ENCODE results near the gene PRMT5.
A peak's percentile ranks its signal among the peaks of the same experiment; 100 is the strongest.
"Not testable (repeated sequence)": the region's sequence is repeated elsewhere in the genome, so short reads cannot be mapped to it uniquely, and the experiment has no call there.

The PRMT5 gene

GRCh38 chr14:22929104-22929960 lies at the start of gene PRMT5:
Gene PRMT5, minus strand, starts transcription at chr14:22929376. Its CDS starts 15 bp downstream, at chr14:22929361.
- peak; percentile 93 for DNase-seq (ENCODE audit: low read depth)

DNA sequence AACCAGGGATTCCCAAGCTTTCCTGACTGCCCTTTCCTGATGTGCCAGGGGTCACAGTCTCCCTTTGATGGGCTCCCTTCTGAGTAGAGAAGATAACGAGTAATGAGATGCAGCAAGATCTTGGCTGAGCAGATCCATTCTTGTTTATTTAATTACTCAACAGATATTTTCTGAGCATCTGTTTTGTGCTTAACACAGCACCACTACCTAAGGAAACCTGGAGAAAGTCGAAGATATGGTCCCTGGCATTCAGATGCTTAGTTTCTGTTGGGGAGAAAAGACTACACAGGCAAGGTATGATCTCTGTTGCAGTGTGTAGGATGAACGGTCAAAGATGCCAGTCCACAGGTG lies 49.3 kb upstream of the PRMT5 start:
- DNase-seq (ENCODE audit: low read depth) = no peak

- no peak for DNase-seq (ENCODE audit: low read depth)
These were observed 48.7 kb upstream of the PRMT5 start for GRCh38 chr14:22977684-22978486.

DNA sequence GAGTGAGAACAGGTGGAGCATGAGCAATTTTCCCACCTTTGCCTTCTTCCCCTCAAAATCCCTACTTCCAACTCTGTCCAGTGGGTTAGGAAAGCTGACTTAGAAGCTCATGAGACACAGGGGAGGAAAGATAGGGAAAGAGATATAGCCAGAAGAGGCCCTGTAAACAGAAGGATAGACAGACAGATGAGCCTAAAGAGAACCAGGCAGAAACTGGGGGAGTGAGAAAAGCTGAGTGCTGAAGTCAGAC lies 48.2 kb upstream of the PRMT5 start:
- no peak for DNase-seq (ENCODE audit: low read depth)

DNA sequence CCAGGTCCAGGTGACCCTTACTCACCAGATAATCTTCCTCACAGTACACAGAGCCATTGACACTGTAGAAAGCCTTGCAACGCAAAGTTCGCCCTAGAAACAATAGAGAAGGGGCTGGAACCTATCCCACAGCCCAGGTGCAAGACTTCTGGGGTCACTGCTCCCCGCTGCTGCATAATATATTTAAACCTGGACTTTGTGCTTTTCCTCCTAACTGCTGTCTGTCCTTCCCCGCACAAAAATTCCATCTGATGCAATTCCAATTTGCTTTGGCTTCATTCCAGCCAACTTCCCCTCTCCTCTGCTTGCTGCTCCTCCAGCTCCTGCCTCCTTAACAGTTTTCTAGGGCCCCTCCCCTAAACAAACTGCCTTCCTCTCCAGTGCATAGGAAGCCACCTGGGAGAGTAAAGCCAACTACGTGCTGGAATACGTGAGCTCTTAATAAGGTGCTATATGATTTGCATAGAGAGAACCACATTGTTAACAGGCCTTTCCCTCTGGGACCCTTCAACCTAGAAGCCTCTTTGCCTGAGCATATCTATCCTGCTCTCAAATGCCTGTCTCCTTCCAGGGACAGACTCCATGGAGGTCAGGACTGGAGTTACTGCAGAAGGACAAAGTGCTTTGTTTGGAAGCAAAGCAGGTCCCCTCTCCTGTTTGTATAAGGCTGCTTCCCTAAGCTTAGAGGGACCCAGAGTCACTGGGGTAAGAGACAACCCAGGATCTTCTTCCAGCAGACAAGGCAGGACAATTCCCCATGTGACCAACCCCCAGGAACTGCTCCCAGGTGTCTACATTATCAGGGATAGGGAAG lies 47.7 kb upstream of the PRMT5 start:
- no peak for DNase-seq (ENCODE audit: low read depth)

DNA sequence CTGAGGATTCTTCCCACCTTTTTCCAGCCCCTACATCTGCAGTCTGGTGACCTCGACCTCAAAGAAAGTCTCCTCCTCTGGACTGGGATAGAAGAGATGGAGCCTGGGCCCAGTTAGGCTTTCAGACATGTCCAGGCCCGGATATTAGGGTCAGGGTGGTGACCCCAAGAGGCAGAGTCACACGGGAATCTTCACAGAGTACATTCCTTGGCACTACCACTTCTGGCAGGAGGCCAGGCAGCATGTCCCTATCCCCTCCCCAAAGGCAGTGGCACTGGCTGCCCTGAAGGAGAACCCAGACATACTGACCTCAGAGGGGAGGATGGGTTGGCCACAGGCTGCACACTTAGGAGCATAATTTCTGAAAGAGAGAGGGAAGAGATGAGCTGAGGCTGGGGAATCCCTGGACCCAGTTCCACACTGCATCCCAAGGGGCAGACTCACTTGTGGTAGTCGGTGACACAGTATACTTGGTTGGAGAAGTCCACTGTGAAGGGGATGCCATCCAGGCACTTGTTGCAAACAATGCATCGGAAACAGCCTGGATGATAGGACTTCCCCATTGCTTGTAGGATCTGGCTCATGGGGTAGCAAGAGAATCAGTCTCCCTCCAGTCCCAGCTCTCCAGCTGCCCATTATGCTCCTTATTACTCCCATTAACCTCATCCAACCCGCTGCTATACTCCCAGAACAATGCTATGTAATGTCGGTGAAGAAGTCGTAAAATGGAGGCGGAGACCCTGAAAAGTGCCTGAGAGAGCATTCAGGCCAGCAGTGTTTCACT lies 45.5 kb upstream of the PRMT5 start:
- no peak for DNase-seq (ENCODE audit: low read depth)

GRCh38 chr14:22973217-22974032 lies 44.2 kb upstream of the PRMT5 start:
- DNase-seq (ENCODE audit: low read depth) = peak; percentile 10

DNA sequence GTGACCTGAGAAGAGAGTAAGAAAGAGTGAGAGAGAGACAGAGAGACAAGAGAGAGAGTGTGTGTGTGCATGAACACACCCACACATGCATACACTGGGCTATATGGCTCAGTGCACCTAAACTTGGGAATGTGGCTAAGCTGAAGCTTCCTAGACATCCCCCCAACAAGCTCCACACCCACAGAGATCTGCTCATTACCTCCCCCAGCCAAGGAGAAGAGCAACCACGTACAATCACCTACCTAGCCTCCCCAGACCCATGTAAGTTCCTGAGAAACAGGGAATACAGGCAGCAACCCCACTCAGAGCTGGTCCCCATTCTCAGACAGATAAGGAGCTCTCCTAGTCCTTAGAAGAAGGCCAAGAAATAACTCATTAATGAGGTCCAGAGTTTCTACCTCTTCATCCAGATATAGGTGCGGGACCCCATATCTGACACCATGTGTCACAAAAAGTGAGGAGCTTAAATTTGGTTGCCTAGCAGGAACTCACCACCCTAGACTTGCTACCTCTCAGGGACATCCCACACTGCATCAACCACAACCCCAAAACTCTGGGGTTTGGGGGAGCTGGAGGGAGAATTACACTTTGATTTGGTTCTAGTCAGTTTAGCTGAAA lies 43.2 kb upstream of the PRMT5 start:
- no peak for DNase-seq (ENCODE audit: low read depth)

- DNase-seq (ENCODE audit: low read depth) = no peak
These were observed 42.0 kb upstream of the PRMT5 start for GRCh38 chr14:22971152-22971551.

- no peak for DNase-seq (ENCODE audit: low read depth)
These were observed 37.6 kb upstream of the PRMT5 start for GRCh38 chr14:22966783-22967269.

GRCh38 chr14:22965916-22966782 lies 37.0 kb upstream of the PRMT5 start:
- not testable (repeated sequence) for DNase-seq (ENCODE audit: low read depth)

GRCh38 chr14:22962061-22962676 lies 33.0 kb upstream of the PRMT5 start:
- DNase-seq (ENCODE audit: low read depth) = no peak

GRCh38 chr14:22955702-22956569 lies 26.8 kb upstream of the PRMT5 start:
- no peak for DNase-seq (ENCODE audit: low read depth)

DNA sequence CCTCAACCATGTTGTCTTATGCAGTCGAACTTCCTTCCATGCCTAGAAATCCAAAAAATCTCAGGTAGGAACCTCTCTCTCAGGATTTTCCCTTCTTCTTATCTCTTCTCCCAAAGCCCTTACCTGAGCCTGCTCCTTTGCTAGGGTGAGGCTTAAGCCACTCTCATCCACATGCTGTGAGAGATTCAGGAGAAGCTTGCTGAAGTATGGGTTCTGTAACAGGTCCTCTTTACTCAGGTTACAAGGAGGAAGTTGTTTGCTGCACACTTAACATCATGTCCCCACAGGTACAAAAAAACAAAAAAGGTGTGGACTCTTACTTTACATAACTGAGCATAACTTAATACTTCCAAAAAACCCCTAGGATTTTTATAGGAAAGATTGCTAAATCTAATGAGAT lies 23.2 kb upstream of the PRMT5 start:
- no peak for DNase-seq (ENCODE audit: low read depth)

DNA sequence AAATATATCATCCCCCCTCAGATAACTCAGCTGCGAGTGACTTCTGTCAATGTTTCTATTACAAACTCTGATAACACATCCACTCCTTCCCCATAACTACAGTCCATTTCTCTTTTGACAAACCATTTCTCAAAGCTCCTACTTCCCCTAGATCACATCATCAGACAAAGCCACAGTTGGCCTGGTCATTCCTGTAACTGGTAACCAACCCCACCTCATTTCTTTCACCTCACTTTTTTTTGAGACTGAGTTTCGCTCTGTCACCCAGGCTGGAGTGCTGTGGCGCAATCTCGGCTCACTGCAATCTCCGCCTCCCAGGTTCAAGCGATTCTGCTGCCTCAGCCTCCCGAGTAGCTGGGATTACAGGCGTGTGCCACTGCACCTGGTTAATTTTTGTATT lies 22.6 kb upstream of the PRMT5 start:
- not testable (repeated sequence) for DNase-seq (ENCODE audit: low read depth)

DNA sequence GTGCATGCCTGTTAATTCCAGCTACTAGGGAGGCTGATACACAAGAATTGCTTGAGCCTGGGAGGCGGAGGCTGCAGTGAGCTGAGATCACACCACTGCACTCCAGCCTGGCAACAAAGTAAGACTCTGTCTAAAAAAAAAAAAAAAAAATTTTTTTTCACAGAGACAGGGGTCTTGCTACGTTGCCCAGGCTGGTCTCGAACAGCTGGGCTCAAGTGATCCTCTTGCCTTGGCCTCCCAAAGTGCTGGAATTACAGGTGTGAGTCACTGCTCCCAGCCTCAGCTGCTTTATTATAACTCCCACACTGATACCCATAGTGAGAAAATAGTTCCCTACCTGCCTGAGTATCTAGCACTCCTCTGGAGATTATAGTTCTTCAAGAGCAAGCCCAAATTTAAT lies 16.5 kb upstream of the PRMT5 start:
- DNase-seq (ENCODE audit: low read depth) = no peak

GRCh38 chr14:22939684-22940083 lies 10.5 kb upstream of the PRMT5 start:
- no peak for DNase-seq (ENCODE audit: low read depth)

DNA sequence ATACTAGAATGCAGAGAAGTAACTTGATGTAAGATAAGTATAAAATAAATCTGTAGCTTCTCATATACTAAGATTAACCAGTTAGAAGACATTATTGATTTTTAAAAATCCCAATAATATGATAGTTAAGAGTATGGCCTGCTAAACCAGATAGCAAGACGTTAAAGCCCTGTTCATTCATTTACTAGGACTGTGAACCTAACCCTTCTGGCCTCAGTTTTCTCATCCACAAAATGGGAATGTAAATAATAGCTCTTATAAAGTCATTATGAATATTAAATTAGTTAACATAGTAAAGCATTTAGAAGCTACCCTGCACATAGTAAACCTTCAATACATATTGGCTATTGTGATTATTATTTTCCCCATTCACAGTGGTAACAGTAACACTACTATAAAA lies 6.0 kb upstream of the PRMT5 start:
- DNase-seq (ENCODE audit: low read depth) = no peak
